ENCODE measurements around the gene SLC13A4.

DNA sequence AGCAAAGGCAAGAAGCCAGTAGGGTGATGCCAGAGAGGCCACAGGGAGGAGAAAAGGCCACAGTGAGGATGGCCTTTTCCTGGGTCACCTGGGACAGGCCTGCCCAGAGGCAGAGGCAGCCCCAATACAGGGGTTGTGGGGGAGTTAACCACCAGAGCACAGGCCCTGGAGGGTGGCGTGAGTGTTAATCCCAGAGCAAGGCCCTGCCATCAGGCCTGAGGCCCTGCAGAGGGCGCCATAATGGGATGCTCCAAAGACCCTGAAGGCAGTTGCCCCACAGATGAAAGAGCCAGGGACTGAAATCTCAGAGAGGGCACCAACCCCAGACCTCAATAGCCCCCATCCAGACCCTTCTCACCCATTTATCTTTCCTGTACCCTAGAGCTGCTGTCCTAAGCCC, 23.9 kb downstream of the SLC13A4 start:
- TF ChIP-seq, protein P1, sequence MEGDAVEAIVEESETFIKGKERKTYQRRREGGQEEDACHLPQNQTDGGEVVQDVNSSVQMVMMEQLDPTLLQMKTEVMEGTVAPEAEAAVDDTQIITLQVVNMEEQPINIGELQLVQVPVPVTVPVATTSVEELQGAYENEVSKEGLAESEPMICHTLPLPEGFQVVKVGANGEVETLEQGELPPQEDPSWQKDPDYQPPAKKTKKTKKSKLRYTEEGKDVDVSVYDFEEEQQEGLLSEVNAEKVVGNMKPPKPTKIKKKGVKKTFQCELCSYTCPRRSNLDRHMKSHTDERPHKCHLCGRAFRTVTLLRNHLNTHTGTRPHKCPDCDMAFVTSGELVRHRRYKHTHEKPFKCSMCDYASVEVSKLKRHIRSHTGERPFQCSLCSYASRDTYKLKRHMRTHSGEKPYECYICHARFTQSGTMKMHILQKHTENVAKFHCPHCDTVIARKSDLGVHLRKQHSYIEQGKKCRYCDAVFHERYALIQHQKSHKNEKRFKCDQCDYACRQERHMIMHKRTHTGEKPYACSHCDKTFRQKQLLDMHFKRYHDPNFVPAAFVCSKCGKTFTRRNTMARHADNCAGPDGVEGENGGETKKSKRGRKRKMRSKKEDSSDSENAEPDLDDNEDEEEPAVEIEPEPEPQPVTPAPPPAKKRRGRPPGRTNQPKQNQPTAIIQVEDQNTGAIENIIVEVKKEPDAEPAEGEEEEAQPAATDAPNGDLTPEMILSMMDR (optimal IDR thresholded peaks at IDR 0.05 in 1 of 3, IDR thresholded peaks at IDR 0.05 in 1 of 3, conservative IDR thresholded peaks at IDR 0.05 in 1 of 3; ENCODE audit: extremely low read depth in 1 of 3, insufficient read depth in 2 of 3, low read length in 3 of 3): peak; percentile 15 to 20 (median 19)
- TF ChIP-seq EZH2 (IDR thresholded peaks at IDR 0.05; ENCODE audit: low read length): no peak

All from keratinocyte (primary cell).